ENCODE results near the gene AFMID. TPM values are rescaled to one million over a fixed set of nuclear protein-coding genes. Genes with fewer than 3 reads are reported as not detected.

AFMID gene
- total and polyA plus RNA-seq, 9 of the 15 experiments (the other 6 are each of a cell fraction or from before 2014, with no cell fraction given): 62.1 to 188 (median 74.4) TPM

DNA sequence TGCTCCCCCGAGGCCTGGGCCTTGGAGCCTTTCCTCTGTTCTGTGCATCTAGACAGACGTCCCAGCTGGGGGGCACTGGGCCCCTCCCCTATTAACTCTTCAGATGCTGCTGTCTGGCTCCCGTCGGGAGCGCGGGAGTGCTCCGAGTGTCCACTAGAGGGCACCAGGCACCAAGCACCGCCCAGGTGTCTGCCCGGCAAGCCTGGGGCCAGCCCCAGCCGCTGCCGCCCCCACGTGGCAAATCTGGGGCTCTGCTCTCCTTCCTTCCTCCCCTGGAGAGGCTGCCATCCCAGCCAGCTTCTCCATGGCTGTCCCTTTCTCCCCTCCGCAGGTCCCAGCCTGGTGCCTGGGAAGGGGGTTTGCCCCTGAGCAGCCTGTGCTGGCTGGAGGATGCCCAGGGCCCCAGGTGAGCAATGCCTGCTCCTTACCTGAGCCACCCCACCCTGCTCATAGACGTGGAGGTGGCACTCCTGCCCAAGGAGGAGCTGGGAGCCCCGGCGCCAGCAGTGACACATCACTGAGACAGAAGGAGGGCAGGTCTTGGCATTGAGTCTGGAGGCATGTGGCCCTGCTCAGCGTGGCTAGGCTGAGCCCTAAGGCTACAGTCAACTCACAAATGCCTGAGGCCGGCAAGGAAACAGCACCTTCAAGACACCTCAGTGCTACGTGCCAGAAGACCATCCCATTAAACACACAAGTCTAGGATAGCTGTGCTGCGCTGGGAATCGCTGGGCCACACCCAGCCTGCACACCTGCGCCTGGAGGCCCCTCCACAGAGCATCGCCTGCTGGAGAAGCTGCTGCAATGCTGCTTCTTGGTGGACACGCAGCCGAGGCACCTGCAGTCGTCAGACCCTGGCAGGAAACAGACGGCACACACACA is 64.0 kb downstream of the AFMID start (continued):
- TF ChIP-seq HMGN3 (IDR thresholded peaks at IDR 0.05; ENCODE audit: borderline replicate concordance, extremely low read depth, insufficient read length, low read depth, low read length): peak; percentile 91
- no peak for TF ChIP-seq CCNT2 (IDR thresholded peaks at IDR 0.05; ENCODE audit: borderline replicate concordance, extremely low read depth, insufficient read length, low read depth, low read length)
- peak; percentile 64; the same call in 1 of the 2 replicates for TF ChIP-seq ATF7 (IDR thresholded peaks at IDR 0.05)
- no peak for TF ChIP-seq NELFE (IDR thresholded peaks at IDR 0.05; ENCODE audit: insufficient read depth, insufficient read length)
- TF ChIP-seq RFX5 (IDR thresholded peaks at IDR 0.05; ENCODE audit: low read depth, low read length): no peak
- no peak for TF ChIP-seq ZNF232 (CRISPR knock-in tag; IDR thresholded peaks at IDR 0.05)
- no peak for TF ChIP-seq ASH1L (IDR thresholded peaks at IDR 0.05; ENCODE audit: borderline replicate concordance, low read depth, partially characterized antibody)
- TF ChIP-seq ZNF512 (tag; IDR thresholded peaks at IDR 0.05): no peak
- no peak for TF ChIP-seq MED1 (CRISPR knock-in tag; IDR thresholded peaks at IDR 0.05; ENCODE audit: borderline replicate concordance)
- TF ChIP-seq, protein P1, sequence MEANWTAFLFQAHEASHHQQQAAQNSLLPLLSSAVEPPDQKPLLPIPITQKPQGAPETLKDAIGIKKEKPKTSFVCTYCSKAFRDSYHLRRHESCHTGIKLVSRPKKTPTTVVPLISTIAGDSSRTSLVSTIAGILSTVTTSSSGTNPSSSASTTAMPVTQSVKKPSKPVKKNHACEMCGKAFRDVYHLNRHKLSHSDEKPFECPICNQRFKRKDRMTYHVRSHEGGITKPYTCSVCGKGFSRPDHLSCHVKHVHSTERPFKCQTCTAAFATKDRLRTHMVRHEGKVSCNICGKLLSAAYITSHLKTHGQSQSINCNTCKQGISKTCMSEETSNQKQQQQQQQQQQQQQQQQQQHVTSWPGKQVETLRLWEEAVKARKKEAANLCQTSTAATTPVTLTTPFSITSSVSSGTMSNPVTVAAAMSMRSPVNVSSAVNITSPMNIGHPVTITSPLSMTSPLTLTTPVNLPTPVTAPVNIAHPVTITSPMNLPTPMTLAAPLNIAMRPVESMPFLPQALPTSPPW (CRISPR knock-in tag; IDR thresholded peaks at IDR 0.05): peak; percentile 79
- TF ChIP-seq NRF1 (conservative IDR thresholded peaks at IDR 0.05 in 1 of 2, IDR thresholded peaks at IDR 0.05 in 1 of 2): no peak
- TF ChIP-seq PPARD (CRISPR knock-in tag; IDR thresholded peaks at IDR 0.05): no peak
- no peak for TF ChIP-seq SAFB2 (IDR thresholded peaks at IDR 0.05; ENCODE audit: borderline replicate concordance, low read depth, low read length, severe bottlenecking)
- TF ChIP-seq STAG1 (CRISPR knock-in tag; IDR thresholded peaks at IDR 0.05; ENCODE audit: borderline replicate concordance): peak; percentile 97
- no peak for TF ChIP-seq ZNF445 (CRISPR knock-in tag; IDR thresholded peaks at IDR 0.05; ENCODE audit: low read depth)
